ENCODE data around the gene RPL37.
"Not testable (repeated sequence)": the region's sequence is repeated elsewhere in the genome, so short reads cannot be mapped to it uniquely, and the experiment has no call there.

RPL37 gene

GRCh38 chr5:40834849-40835787 lies at the start of gene RPL37:
Gene RPL37 (minus strand): TSS chr5:40835222. CDS start chr5:40835185, 37 bp downstream.
- DNase-seq: peak; percentile 95

GRCh38 chr5:40883051-40883450 lies 48.0 kb upstream of the RPL37 start:
- not testable (repeated sequence) for DNase-seq

- DNase-seq: no peak
Measured at GRCh38 chr5:40882291-40882690, 47.3 kb upstream of the RPL37 start.

- DNase-seq: no peak
Measured at GRCh38 chr5:40879163-40879942, 44.3 kb upstream of the RPL37 start.

GRCh38 chr5:40877371-40877988 lies 42.5 kb upstream of the RPL37 start:
- no peak for DNase-seq

GRCh38 chr5:40875958-40876357 lies 40.9 kb upstream of the RPL37 start:
- no peak for DNase-seq

- DNase-seq: no peak
Measured at GRCh38 chr5:40873286-40873880, 38.4 kb upstream of the RPL37 start.

GRCh38 chr5:40872253-40872652 lies 37.2 kb upstream of the RPL37 start:
- not testable (repeated sequence) for DNase-seq

GRCh38 chr5:40871177-40871576 lies 36.2 kb upstream of the RPL37 start:
- no peak for DNase-seq

- DNase-seq: no peak
Measured at GRCh38 chr5:40869384-40869783, 34.4 kb upstream of the RPL37 start.

- DNase-seq: no peak
Measured at GRCh38 chr5:40866844-40867243, 31.8 kb upstream of the RPL37 start.

GRCh38 chr5:40865004-40865403 lies 30.0 kb upstream of the RPL37 start:
- not testable (repeated sequence) for DNase-seq

- no peak for DNase-seq
Measured at GRCh38 chr5:40860711-40861110, 25.7 kb upstream of the RPL37 start.

- no peak for DNase-seq
Measured at GRCh38 chr5:40853632-40854192, 18.7 kb upstream of the RPL37 start.

- no peak for DNase-seq
Measured at GRCh38 chr5:40847525-40847924, 12.5 kb upstream of the RPL37 start.

- DNase-seq: no peak
Measured at GRCh38 chr5:40846371-40846770, 11.3 kb upstream of the RPL37 start.

- DNase-seq: no peak
Measured at GRCh38 chr5:40844565-40844964, 9.5 kb upstream of the RPL37 start.

GRCh38 chr5:40842351-40842750 lies 7.3 kb upstream of the RPL37 start:
- DNase-seq: no peak

GRCh38 chr5:40841068-40841805 lies 6.2 kb upstream of the RPL37 start, which contains the start of gene CARD6:
Gene CARD6 (plus strand): TSS chr5:40841367. CDS start chr5:40841383, 16 bp downstream.
- DNase-seq: no peak

- no peak for DNase-seq
Measured at GRCh38 chr5:40838086-40838485, 3.1 kb upstream of the RPL37 start.

- no peak for DNase-seq
Measured at GRCh38 chr5:40834391-40834848, 602 bp downstream of the RPL37 start.

Data from NK-92 treated with Interleukin-12 subunit alpha and Interleukin-12 subunit beta, amount 100 ng/mL, for 24 hours (cell line).